Bone marrow (tissue), 2 donors: ENCODE measurements around the gene C1QTNF7.

Experiments
- DNase-seq, 2 donors: peaks; one replicate each; lab custom pipeline; 2025; lab: John Stamatoyannopoulos, UW

The C1QTNF7 gene, protein sequence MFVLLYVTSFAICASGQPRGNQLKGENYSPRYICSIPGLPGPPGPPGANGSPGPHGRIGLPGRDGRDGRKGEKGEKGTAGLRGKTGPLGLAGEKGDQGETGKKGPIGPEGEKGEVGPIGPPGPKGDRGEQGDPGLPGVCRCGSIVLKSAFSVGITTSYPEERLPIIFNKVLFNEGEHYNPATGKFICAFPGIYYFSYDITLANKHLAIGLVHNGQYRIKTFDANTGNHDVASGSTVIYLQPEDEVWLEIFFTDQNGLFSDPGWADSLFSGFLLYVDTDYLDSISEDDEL

DNA sequence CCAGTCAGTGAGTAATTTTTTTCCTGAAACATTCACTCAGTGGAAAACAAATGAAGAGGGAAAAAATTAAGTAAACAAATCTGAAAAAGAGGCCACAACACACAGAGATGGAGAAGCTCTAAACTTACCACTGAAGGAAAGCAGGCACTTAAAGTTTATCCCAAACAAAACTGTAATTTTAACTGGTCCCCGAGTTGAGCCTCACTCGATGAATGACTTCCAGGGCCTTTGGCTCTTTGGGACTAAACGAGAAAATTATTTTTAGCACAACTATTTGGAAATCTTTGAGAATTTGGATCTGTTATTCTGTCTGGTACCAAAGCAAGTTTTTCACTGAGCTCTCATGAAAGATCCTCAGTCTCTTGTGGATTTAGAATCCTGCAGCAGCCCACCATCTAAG is at the start of gene C1QTNF7:
Gene C1QTNF7, plus strand, starts transcription at position 333 of the 400 bp plus-strand sequence. CDS start 7,711 bp downstream, outside the sequence.
- no peak for DNase-seq

DNA sequence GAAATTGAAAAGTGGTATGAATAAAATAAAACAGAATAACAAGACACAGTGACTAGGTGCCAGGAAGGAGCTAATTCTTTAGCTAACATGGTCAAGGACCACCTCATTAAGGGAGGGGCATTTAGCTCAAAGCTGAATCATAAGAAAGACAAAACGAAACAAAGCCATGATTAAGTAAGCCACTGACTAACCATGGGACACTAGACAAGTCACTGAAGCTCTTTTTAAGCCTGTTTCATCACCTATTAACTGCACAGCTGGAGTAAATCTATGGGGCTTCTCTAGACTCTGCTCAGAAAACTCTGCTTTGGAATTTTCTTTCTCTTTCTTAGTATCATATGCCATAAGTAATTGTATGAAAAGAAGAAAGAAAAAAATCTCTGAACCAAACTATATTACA is 49.8 kb upstream of the C1QTNF7 start:
- DNase-seq: no peak

DNA sequence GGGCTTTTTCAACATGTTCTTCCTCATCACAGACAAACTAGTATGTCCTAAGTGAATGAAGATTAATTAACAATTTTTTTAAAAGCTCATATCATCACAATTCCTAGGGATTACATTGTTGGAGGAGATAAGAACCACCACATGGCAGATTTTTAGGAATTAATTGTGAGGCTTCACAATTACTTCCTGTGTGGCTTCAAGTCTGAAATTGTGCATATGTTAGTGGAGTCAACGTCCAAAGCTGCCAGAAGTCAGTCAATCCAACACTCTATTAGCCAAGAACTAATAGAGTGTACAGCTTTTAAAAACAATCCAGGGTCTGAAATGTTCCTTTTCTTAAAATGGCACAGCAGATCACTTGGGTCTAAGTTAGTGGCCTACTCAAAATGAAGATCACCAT is 49.3 kb upstream of the C1QTNF7 start:
- DNase-seq: no peak

DNA sequence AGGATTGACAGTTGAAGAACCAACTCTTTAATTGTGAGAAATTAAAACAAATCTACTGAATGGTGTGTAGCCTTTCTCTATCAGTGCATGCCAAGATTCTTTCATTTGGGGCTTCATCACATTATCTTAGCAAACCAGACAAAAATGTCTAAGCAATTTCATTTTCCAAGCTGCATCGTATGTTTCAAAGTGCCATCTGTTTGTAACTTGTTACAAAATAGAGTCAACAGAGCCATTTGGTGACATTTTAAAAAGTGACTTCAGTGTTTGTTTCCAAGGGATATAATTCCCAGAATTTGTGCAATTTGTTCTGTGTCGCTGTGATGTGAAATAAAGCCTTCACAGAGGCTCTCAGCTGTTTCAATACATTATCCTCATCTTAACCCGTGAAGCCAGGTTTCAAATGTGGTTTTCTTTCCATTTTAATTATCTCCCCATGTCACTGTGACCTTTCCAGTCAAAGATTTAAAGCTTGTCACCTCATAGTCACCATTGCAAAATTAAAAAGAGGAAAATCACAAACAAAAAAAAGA is 46.0 kb upstream of the C1QTNF7 start:
- no peak for DNase-seq

DNA sequence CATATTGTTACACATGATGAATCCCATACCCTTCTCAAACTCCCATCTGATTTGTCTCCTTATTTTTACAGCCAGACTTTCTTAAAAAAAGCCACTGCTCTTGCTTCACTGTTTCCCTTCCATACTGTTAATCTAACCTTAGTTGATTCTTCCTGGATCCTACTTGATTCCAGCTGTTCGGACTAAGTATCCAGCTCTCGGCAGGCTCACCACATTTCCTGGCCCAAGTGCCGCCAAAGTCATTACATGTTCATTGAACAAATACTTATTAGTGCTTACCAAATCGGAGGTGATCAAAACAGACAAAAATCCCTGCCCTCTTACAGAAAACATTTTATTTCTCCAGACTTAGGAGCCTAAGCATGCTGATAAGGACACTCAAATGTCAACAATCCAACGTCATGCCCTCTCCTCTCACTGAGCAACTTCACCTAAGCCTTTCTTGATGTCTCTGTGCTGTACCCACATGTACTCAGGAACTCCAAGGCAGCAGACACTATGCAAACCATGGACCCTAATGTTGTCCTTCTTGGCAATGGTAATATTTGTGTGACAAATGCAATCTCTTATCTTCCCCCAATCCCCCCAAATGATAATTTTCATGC is 45.1 kb upstream of the C1QTNF7 start:
- no peak for DNase-seq

DNA sequence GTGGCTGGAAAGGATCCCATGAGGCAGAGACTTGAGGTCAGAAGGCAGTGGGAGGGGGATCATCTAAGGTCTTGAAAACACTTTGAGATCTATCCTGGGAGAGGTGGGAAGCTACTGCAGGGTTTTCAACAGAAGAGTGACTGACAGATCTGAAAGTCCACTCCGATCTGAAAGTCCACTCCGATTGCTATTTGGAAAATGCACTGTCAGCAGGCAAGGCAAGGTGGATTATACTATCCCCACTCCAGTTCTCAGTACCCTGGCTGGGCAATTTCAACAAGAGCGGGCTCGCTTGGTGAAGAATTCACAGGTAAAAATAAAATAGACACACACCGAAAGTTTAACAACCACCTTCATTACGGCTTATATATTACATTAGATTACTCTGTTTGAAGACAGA is 42.3 kb upstream of the C1QTNF7 start:
- DNase-seq: no peak

DNA sequence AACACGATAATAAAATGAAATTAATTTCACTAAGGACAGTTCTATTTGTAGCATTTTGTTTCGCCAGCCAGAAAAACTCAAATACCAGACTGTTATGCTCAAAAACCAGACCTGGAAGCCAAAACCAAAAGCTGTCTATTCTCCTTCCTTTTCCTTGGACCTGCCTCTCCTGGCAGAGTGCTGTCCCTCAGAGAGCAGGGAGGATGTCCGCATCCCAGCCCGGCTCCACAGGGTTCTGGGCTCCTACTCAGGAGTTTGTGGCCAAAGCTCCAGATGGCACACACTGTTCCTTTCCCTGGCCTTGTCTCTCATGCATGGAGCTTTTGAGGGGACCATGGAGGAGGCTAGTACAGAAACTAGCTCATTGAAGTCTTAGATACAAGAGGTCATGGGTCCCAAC is 41.9 kb upstream of the C1QTNF7 start:
- DNase-seq: no peak

DNA sequence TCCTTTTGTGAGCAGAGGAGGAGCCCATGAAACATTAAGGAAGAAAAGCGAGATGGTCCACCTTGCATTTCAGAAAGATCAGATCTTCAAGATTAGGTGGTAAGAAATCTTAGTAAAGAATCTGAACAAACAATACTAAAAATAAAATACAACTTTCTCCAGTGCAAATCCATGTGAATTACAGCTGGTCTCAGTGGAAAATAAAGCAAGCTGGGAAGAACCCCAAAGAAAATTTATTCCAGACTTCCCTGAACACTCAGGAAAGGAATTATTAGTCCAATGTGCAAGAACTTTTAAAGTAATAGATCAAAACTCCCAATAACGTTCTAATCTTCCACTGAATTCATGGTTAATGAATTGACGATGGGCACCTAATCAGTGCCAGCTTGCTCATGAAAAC is 37.3 kb upstream of the C1QTNF7 start:
- no peak for DNase-seq

DNA sequence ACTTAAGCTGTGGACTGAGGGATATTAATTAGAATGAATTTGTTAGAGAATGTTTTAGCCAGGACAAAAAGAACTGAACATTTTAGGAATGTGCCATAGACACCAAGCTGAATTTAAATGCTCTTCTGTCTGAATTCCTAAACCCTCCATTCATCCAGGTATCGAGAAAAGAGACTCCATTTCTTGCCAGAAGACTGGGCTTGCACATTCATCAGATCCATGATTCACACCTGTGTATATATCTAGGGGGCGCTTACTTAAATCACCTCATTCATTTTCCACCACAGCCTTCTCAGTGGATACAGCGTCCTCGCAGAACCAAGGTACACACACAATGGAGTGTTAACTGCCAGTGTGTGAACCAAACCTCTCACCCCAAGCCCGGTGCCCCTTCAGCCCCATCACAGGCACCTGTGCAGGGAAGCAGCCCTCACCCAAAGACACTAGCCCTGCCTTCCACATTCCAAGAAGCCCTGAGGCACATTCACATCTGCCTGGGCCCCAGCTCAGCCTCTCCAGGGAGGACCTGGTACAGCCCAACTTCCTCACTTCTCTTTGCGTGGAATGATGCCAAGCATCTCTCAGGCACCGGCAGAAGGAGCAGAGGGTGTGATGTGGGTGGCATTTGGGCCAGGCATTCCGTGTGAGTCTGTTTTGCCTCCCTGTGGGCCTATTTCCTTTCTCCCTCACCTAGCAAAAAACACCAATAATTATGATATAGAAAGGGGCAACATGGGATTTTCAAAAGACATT is 35.6 kb upstream of the C1QTNF7 start:
- no peak for DNase-seq

DNA sequence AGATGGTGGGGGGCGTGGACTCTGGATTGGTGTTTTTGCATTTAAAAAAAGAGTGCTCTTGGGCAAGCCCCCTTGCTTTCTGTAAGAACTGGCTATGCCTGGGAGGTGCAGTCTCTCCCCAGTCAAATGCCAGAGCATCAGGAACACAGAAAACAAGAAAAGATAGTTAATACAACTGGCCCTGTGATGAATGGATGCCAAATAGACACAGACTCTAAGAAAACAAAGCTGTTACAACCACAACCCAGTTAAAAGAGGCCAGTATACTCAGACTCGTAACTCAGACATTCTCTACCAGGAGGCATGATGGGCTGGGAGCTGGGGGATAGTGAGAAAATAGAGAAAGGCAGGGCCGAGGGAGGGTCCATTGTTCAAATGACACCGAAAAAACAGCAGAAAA is 32.5 kb upstream of the C1QTNF7 start:
- no peak for DNase-seq

DNA sequence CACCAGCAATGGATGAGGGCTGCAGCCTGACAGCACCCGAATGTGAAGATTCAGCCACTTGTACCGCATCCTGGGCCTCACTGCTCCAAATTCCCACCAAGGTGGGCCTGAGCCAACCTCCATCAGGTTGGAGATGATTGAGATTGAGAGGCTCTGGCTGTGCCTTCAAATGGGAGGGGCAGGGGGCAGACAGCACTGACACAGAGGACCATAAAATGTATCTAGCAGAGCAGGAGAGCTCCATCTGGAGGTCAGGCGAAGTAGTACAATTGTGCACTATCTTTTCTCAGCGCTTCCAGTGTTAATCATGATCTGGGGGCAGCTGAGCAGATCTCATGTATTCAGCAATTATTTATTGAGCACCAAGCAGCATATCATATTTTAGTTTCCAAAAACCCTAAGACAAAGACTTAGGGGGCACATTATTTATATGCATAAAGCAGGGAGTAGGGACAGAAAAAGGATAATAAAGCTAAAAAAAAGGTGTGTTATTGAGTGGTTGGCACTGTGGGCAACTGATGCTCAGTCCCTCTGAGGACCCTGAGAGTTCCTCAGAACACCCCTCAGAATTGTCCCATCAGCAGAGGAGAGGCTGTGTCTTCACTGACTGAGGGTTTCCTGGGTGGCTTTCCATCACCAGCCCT is 31.6 kb upstream of the C1QTNF7 start:
- peak in 1 of 2 donors; percentile 55 for DNase-seq

DNA sequence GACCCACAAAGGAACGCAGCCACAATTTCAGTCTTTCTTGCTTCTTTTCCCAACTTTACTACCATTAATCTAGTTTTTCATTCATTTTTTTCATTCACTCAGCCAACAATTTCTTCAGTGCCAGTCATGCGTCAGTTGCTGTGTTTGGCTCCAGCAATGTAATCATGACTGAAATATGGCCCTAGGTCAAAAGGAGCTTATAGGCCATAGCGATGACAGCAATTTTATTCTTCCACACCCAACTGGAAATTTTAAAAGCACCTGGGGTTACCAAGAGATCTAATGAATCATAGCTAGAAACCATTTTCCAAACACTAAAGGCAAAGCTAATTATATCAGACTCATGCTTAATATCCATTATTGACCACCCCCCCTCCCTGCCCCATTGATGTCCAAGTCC is 29.8 kb upstream of the C1QTNF7 start:
- no peak for DNase-seq

DNA sequence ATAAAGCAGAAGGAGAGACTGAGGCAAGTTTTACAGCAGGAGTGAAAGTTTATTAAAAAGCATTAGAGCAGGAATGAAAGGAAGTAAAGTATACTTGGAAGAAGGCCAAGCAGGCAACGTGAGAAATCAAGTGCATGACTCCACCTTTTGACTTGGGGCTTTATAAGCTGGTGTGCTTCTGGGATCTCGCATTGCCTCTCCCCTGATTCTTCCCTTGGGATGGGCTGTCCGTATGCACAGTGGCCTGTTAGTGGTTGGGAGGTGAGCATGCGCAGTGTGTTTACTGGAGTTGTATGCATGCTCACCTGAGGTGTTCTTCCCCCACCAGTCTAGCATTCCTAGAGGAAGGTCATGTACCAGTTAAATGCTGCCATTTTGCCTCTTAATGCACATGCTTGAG is 29.1 kb upstream of the C1QTNF7 start:
- DNase-seq: no peak

DNA sequence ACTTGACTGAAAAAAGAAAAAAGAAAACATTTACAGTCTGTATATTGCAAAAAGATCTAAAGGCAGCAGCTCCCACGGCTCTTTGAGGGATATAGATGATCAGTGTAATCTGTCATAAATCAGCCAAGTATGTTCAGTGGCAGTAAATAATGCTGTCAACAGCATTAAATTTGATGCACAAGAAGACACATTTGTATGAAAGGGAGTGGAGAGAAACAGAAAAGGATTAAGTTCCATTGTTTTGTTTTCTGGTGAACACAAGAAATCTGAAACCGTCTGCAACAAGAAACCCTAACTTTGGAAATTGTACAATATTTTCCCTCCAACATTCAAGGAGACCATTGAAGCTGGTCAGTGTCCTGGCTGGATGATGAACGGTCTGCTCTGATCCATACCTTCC is 27.6 kb upstream of the C1QTNF7 start:
- no peak for DNase-seq

DNA sequence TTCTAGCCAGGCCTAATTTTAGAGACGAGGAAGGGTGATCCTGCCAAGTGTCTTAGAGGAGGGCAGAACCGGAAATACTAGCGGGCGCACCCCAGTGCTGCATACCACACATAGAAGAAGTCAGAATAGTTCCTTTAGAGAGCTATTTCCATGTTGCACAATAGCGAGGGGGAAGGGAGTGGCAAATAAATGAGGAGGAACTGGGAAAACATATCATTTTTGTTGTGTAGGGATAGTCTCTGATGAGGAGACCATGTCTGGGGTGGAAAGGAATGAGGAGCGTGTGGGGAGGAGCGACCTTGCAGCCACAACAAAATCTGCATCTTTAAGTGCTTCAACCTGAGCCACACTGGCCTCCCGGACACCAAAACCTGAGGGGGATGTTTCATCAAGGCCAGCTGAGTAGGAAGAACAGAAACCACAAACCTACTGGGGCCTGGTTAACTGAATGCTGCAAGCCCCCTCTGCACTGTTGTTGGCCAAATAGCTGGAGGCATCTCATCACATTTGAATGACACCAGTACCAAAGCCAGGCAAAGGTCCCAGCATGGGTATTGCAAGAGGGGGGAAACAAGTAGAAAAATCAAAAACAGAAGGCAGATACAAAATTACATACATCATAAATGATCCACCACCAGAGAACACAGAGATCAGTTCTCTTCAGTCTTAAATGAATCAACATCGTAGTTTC is 26.7 kb upstream of the C1QTNF7 start:
- peak; percentile 19 to 51 for DNase-seq

DNA sequence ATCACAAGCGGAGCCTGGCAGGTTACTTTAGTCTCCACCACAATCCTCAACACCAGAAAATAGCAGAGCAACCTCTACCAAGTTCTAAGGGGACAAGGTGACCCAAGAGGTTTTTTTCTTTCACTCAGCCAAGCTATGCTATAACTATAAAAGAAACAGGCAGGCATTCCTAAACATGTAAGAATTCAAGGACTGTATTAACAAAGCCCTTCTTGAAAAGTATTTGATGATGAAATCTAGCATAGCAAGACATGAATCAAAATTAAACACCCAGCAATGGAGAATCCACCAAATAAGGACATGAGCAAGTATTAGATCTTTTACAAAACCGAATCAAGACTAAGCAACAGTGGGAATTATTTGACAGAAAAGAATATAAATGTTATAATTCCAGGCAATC is 25.7 kb upstream of the C1QTNF7 start:
- no peak for DNase-seq

DNA sequence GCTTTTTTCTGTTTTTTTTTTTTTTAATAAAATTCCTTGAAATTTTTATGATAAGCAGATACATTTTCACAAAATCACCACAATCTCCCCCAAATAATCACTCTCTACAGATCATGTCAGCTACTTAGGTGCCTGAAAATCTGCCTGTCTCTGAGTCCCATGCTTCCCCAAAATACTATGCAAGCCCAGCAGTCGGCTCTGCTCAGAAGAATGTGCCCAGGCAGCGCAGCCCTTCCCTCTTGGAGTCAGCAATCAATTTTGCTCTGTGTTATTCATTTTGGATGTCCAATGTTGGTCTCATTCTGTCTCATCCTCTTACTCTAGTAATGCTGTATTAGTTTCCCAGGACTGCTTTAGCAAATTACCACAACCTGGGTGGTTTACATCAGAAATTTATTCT is 24.9 kb upstream of the C1QTNF7 start:
- DNase-seq: no peak

DNA sequence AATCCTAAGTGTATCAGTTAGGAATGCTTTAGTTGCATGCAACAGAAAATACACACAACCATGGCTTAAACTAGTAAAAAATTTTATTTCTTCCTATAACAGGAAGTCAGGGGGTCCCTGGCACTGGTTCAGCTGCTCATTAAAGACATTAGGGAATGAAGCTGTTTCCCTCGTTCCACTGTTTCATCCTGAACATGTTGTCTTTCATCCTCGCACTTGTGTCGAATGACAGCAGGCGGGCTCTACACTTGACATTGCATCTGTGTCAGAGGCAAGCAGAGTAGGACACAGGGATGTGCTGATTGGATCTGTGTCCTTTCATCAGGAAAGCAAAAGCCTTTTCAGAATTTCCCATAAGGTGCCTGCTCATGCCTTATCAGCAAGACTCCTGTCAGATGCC is 22.8 kb upstream of the C1QTNF7 start:
- DNase-seq: no peak

DNA sequence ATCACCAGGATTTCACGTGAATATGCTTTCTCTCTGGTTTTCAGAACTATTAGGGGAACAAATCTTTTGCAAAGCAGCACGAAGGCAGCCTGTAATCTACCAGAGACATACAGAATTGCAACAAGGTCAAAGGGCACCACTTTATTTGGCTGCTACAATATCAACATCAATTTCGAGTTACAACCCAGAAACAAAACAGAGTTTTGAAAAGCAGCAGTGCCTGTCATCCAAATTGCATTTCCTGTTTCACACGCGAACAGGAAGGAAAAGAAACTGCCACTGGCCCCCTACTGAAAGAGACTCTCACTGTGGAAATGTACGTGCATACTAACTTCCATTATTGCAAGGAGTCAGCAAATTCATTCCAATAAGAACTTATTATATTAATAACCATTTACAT is 17.1 kb upstream of the C1QTNF7 start:
- peak in 1 of 2 donors; percentile 50 for DNase-seq

DNA sequence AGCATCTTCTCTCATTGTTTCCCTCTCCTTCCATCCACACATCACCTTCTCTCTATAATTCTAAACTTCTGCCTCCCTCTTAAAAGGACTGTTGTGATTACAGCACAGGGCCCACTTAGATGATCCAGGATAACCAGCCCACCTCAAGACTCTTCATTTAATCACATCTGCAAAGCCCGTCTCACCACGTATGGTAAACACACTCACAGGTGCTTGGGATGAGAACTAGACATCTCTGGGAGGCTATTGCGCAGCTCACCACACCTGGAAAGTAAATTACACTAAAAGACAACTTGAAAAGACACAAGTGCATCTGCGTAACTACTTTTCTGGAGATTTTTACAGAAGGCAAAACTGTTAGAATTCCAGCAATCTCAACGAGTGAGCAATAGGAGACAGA is 15.4 kb upstream of the C1QTNF7 start:
- DNase-seq: no peak

DNA sequence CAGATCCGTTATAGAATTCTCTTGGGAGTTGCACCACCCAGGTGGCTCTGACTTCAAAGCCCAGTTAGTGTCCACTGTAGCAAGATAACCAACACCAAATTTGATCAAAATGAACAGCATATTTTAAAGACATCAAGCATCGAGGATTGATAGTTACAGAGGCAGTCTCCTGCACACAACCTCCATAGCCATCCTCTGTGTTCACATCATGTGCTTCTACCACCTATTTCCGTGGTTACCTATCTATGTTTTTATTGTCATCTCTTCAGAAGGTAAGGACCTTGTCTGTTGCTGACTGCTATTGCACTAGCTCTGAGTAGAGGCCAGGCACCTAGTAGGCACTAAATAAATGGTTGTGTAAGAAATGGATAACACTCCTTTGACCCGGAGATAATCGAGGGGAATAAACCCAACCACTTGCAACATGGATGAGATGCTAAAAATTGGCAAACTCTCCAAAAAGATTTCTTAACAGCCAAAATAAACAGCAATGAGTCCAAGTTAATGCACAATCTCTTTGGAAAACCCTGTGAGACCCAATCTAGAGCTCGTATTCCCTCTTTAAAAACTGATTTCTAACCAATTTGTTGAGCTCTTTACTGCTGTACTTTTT is 14.7 kb upstream of the C1QTNF7 start:
- DNase-seq: no peak

DNA sequence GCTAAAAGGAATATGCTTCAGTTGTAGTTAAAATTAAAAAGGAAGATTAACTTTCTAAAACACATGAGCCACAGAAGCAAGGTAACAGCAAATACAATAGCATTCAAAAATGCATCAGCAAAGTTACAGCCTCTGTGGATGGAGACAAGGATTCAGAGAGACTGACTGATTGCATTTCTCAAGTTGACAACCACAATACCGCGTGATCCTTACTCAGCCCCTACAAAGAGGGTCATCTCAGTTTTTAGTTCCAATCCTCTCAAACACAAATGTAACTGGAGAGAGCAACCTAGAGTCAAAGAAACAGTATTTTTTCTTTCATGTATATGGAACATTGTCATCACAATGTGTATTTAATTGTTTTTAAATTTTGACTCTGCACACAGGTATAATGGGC is 14.2 kb upstream of the C1QTNF7 start:
- no peak for DNase-seq
